GM18505 (cell line): ENCODE measurements around the gene MFGE8.

ENCODE experiments used
- ATAC-seq: cut with Tn5 transposase; IDR thresholded peaks from one replicate; pipeline ENCODE4 v1.9.1; 2021; ENCODE audit not compliant: unreplicated experiment
- POLR2A ChIP-seq: IDR thresholded peaks from 4 replicates; pipeline ENCODE4 v1.6.1; 2011; ENCODE audit warnings: borderline replicate concordance; ENCODE audit not compliant: insufficient read depth, insufficient read length; ENCODE audit errors: extremely low read depth

Gene MFGE8

DNA sequence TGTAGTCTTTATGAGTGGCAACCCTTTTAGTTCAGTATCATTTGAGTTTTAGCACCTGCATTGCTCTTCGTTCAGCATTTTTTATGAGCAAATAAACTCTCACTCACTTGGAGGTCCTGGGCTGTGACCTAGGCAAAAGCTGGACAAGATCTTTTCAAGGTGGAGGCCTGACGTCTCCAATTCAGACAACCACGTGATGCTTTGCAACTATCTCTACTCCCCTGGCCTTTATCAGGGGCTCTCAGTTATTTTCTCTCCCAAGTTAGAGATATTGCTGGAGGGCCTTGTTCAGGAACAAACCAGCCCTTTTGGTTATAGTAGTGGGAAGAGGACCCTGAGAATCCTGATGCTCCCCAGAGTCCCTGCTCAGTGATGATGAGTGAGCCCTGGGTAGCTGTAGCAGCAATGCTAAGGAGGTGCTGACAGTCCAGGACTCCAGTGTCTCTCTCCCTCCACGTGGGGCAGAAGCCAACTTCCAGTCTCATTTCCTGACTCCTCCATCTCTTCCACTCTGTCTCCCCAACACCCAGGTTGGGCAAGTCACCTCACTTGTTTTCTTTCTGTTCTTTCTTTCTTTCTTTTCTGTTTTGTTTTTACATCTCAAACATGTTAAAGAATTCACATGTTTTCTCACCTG is 48.2 kb downstream of the MFGE8 start:
- no peak for ATAC-seq
- TF ChIP-seq POLR2A = no peak

DNA sequence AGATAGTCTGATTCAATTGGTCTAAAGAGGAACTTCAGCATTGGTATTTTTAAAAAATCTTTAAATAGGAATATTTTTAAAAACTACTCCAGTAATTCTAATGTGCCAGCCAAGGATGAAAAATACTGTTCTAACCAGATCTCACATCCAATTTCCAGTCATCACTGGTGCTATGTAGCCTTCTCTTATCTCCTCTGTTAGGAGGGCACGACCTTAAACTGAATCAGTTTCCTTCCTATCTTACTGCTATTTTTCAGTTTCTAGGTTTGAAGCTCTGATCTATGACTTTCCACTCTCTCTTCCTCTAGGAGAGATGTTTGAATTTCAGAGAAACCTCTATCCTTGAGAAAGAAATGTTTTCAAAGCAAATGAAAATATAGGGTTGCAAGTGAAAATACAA is 49.8 kb downstream of the MFGE8 start:
- TF ChIP-seq POLR2A = no peak
- no peak for ATAC-seq

DNA sequence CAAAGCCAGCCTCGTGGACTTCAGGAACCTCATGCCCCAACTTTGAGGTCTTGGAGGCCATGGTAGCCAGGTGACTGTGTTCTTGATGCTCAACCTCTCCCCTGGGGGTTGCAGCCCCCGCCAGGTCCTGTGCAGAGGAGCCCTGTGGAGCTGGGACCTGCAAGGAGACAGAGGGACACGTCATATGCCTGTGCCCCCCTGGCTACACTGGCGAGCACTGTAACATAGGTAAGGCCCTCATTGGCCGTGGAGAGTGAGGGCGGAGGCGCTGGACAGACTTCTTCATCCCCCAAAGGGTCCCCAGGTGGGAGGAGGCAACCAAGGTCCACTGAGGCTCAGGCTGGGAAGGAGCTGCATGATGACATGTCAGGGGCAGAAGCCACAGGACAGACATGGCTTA is 53.0 kb downstream of the MFGE8 start:
- TF ChIP-seq POLR2A = no peak
- ATAC-seq = no peak

GRCh38 chr15:88859550-88859949 is 53.6 kb downstream of the MFGE8 start:
- ATAC-seq = no peak
- no peak for TF ChIP-seq POLR2A

- TF ChIP-seq POLR2A = no peak
These were observed 54.2 kb downstream of the MFGE8 start for GRCh38 chr15:88858934-88859333.

GRCh38 chr15:88852476-88852875 is 60.7 kb downstream of the MFGE8 start:
- TF ChIP-seq POLR2A = no peak
- ATAC-seq = no peak

More at GRCh38 chr15:88858934-88859333, 54.2 kb downstream of the MFGE8 start:
- ATAC-seq = no peak

GRCh38 chr15:88849376-88850072 is 63.7 kb downstream of the MFGE8 start:
- TF ChIP-seq POLR2A = no peak
- ATAC-seq = no peak
